Endothelial cell of umbilical vein (primary cell): Measurements from ENCODE around the gene TSPAN15. TPM values are rescaled to one million over a fixed set of nuclear protein-coding genes. Genes with fewer than 3 reads are reported as not detected.

Source experiments
- BruUV-seq: library from RNA; stranded (reverse); fragments of 400-500 nt; replicated peaks from 2 replicates; lab custom pipeline; 2021; lab: Mats Ljungman, UMichigan
- CTCF ChIA-PET: fragments of 300-600, 350-600 bp; sonication (Branson Sonifier 250); formaldehyde crosslinking; loops from one replicate; lab custom pipeline; 2021; ENCODE audit warnings: antibody characterized with exemption, inconsistent platforms; lab: Charles Lee
- POLR2A ChIA-PET: fragments of 300-600, 350-600 bp; sonication (Branson Sonifier 250); formaldehyde crosslinking; loops from one replicate; lab custom pipeline; 2021; ENCODE audit warnings: antibody characterized with exemption, inconsistent platforms; lab: Charles Lee
- DNase-seq: peaks from one replicate; pipeline ENCODE4 v3.0.0-alpha.2; 2011; ENCODE audit warnings: low read depth, low spot score
- FAIRE-seq: peaks from 2 replicates; lab custom pipeline; 2011; peaks lifted over from hg19 to GRCh38; lab: Jason Lieb, UNC
- H2AFZ ChIP-seq: 2 replicates; pipeline ENCODE4 v1.6.0; 2012; ENCODE audit warnings: low read depth, low read length, control low read depth, inconsistent platforms
- H3K27ac ChIP-seq: 2 replicates; pipeline ENCODE4 v1.5.1; 2011; ENCODE audit warnings: low read depth, mild to moderate bottlenecking, control low read depth, low read length, moderate library complexity; ENCODE audit not compliant: insufficient read depth
- H3K27me3 ChIP-seq, 2 experiments: 2 replicates each; pipeline versions ENCODE4 v1.6.0 to v1.6.1; 2011; ENCODE audit warnings: low read length in 2 of 2, mixed read lengths in 1 of 2; ENCODE audit not compliant: control insufficient read depth in 2 of 2, insufficient read depth in 2 of 2
- H3K36me3 ChIP-seq, 2 experiments: 2 replicates in 1 of 2; 3 replicates in 1 of 2; pipeline ENCODE4 v1.5.1; 2011; ENCODE audit warnings: low read length in 2 of 2, mild to moderate bottlenecking in 1 of 2, moderate library complexity in 1 of 2; ENCODE audit not compliant: control insufficient read depth in 2 of 2, insufficient read depth in 2 of 2; ENCODE audit errors: extremely low read depth in 1 of 2
- H3K4me1 ChIP-seq: 3 replicates; pipeline ENCODE4 v1.5.1; 2011; ENCODE audit warnings: mild to moderate bottlenecking, low read length; ENCODE audit not compliant: control insufficient read depth, insufficient read depth; ENCODE audit errors: extremely low read depth
- H3K4me2 ChIP-seq: 2 replicates; pipeline ENCODE4 v1.6.1; 2011; ENCODE audit warnings: low read length, control low read depth, mixed read lengths; ENCODE audit not compliant: insufficient read depth
- H3K4me3 ChIP-seq, 3 experiments: fragments of 200-600 bp in 1 of 3; sonication (generic), shearing (Covaris generic) in 1 of 3; replicated peaks in 1 of 3; 2 replicates each; pipeline ENCODE4 v1.5.1; 2011 to 2016; ENCODE audit warnings: control low read depth in 3 of 3, low read length in 3 of 3, mild to moderate bottlenecking in 2 of 3, inconsistent platforms in 1 of 3, low read depth in 1 of 3, moderate library complexity in 1 of 3; ENCODE audit not compliant: insufficient read depth in 1 of 3
- H3K79me2 ChIP-seq: 2 replicates; pipeline ENCODE4 v1.6.0; 2012; ENCODE audit warnings: low read length, inconsistent platforms; ENCODE audit not compliant: control insufficient read depth, insufficient read depth
- H3K9ac ChIP-seq: replicated peaks from 2 replicates; pipeline ENCODE3; 2011; ENCODE audit warnings: low read length, control low read depth; ENCODE audit not compliant: insufficient read depth; ENCODE audit errors: extremely low read depth
- H3K9me1 ChIP-seq: replicated peaks from 3 replicates; pipeline ENCODE4 v1.6.0; 2011; ENCODE audit warnings: mild to moderate bottlenecking, low read length; ENCODE audit not compliant: control insufficient read depth, insufficient read depth; ENCODE audit errors: extremely low read depth
- H3K9me3 ChIP-seq: replicated peaks from 2 replicates; pipeline ENCODE4 v1.5.1; 2012; ENCODE audit warnings: low read length, inconsistent platforms; ENCODE audit not compliant: control insufficient read depth, insufficient read depth
- H4K20me1 ChIP-seq: replicated peaks from 2 replicates; pipeline ENCODE3; 2011; ENCODE audit warnings: mild to moderate bottlenecking, low read length; ENCODE audit not compliant: control insufficient read depth, insufficient read depth; ENCODE audit errors: extremely low read depth
- EZH2 ChIP-seq: IDR thresholded peaks from 2 replicates; pipeline ENCODE4 v1.6.1; 2012; ENCODE audit warnings: borderline replicate concordance, low read depth, mild to moderate bottlenecking, moderate library complexity, low read length, inconsistent platforms; ENCODE audit not compliant: severe bottlenecking
- FOS ChIP-seq: IDR thresholded peaks from 2 replicates; pipeline ENCODE4 v1.6.1; 2011; ENCODE audit warnings: mild to moderate bottlenecking, low read length, moderate library complexity, borderline replicate concordance; ENCODE audit not compliant: insufficient read depth
- GATA2 ChIP-seq: IDR thresholded peaks from 2 replicates; pipeline ENCODE4 v1.7.0; 2011; ENCODE audit warnings: low read depth, mild to moderate bottlenecking, moderate library complexity, mixed read lengths, low read length; ENCODE audit not compliant: insufficient read length, insufficient read depth
- JUN ChIP-seq: IDR thresholded peaks from 2 replicates; pipeline ENCODE4 v1.6.1; 2011; ENCODE audit warnings: borderline replicate concordance, low read depth; ENCODE audit not compliant: insufficient read length, insufficient read depth
- MYC ChIP-seq: IDR thresholded peaks from one replicate; pipeline ENCODE4 v1.6.1; 2011; ENCODE audit warnings: mild to moderate bottlenecking, low read depth, low read length
- POLR2A ChIP-seq: IDR thresholded peaks from 2 replicates; pipeline ENCODE4 v1.6.1; 2012; ENCODE audit warnings: low read depth, mild to moderate bottlenecking, control low read depth, low read length
- POLR2AphosphoS5 ChIP-seq: IDR thresholded peaks from 2 replicates; pipeline ENCODE4 v1.6.1; 2012; ENCODE audit warnings: low read depth, mild to moderate bottlenecking, control low read depth, low read length, moderate library complexity; ENCODE audit not compliant: insufficient read depth
- dilution Hi-C: fragments of 300-500 bp; cut with MboI; formaldehyde crosslinking; loops from one replicate; pipeline ENCODE4 v1.15.0; 2019; ENCODE audit warnings: low sequenced_read_pairs; ENCODE audit not compliant: extremely low pct_ligation_motif_present
- intact Hi-C: fragments of 100-400 bp; cut with micrococcal nuclease; formaldehyde crosslinking; loops from one replicate; pipeline ENCODE4 v1.10.0; 2022
- polyA plus RNA-seq, 4 experiments: library from polyadenylated mRNA; depleted of rRNA in 3 of 4; stranded (reverse) in 3 of 4; unstranded in 1 of 4; fragments of >200 nt; gene quantifications; 2 replicates each; pipeline versions ENCODE4 v1.2.1 to v1.2.3, GENCODE V29; 2011 to 2012; ENCODE audit warnings: missing spikeins in 1 of 4
- total RNA-seq: library from RNA; stranded (reverse); gene quantifications from 2 replicates; pipeline ENCODE4 v1.2.3, GENCODE V29; 2021
- TF ChIP-seq, protein P1 (sequence below): IDR thresholded peaks from 2 replicates; pipeline ENCODE4 v1.6.1; 2011; ENCODE audit not compliant: insufficient read depth, insufficient read length
- TF ChIP-seq, protein P2 (sequence below), 2 donors: IDR thresholded peaks; 1 replicate in 1 of 2; 2 replicates in 1 of 2; pipeline ENCODE4 v1.5.1; 2011; ENCODE audit warnings: low read length in 2 of 2, mild to moderate bottlenecking in 2 of 2, moderate library complexity in 2 of 2, control low read depth in 1 of 2, inconsistent platforms in 1 of 2, low read depth in 1 of 2; ENCODE audit not compliant: insufficient read depth in 1 of 2; ENCODE audit errors: extremely low read depth in 1 of 2

TSPAN15 gene
- total and polyA plus RNA-seq, 2 donors (not counting 3 experiments of a cell fraction or from before 2014, with no cell fraction given) = 78.4 to 189 TPM

DNA sequence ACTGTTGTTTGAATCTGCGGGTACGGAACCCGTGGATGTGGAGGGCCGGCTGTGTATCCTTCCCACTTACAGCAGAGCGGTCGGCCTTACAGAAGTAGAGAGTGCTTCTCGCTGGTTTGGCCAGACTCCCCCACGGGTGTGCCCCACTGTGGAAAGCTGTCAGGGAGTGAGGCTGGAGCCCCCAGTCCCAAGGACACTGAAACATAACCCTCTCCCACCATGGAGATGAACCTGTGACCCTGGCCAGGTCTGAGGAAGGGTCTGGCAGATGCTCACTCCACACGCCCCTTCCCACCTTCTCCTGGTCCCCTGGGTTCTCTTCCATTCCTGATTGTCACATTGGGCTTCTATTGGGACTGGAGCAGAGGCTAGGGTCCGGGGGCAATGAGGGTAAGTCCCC, 39.6 kb downstream of the TSPAN15 start:
- no peak overlapping the region for H2AFZ ChIP-seq
- POLR2A ChIA-PET = no interaction called here
- no peak for TF ChIP-seq GATA2
- no peak for TF ChIP-seq FOS
- TF ChIP-seq EZH2 = no peak
- TF ChIP-seq, protein P1, sequence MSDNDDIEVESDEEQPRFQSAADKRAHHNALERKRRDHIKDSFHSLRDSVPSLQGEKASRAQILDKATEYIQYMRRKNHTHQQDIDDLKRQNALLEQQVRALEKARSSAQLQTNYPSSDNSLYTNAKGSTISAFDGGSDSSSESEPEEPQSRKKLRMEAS = no peak
- TF ChIP-seq MYC = no peak
- no peak for TF ChIP-seq POLR2AphosphoS5
- TF ChIP-seq POLR2A = no peak
- no peak for TF ChIP-seq JUN
- TF ChIP-seq, protein P2, sequence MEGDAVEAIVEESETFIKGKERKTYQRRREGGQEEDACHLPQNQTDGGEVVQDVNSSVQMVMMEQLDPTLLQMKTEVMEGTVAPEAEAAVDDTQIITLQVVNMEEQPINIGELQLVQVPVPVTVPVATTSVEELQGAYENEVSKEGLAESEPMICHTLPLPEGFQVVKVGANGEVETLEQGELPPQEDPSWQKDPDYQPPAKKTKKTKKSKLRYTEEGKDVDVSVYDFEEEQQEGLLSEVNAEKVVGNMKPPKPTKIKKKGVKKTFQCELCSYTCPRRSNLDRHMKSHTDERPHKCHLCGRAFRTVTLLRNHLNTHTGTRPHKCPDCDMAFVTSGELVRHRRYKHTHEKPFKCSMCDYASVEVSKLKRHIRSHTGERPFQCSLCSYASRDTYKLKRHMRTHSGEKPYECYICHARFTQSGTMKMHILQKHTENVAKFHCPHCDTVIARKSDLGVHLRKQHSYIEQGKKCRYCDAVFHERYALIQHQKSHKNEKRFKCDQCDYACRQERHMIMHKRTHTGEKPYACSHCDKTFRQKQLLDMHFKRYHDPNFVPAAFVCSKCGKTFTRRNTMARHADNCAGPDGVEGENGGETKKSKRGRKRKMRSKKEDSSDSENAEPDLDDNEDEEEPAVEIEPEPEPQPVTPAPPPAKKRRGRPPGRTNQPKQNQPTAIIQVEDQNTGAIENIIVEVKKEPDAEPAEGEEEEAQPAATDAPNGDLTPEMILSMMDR (IDR thresholded peaks at IDR 0.05; ENCODE audit: extremely low read depth in 1 of 2, insufficient read depth in 1 of 2, low read depth in 1 of 2, low read length in 2 of 2) = no peak

More for the DNA sequence above, 39.6 kb downstream of the TSPAN15 start:
- no peaks in the 10 kb centered on the region for H3K9me1 ChIP-seq
- no peak overlapping the region for H3K27ac ChIP-seq
- H3K9me3 ChIP-seq = no peaks in the 10 kb centered on the region
- DNase-seq (no peak), FAIRE-seq (no peak)
- no peaks in the 10 kb centered on the region for H3K27me3 ChIP-seq
- dilution Hi-C loops (no loop called here), intact Hi-C loops (no loop called here)
- no peak overlapping the region for H3K4me3 ChIP-seq
- no peaks in the 10 kb centered on the region for H3K4me1 ChIP-seq
- H3K4me2 ChIP-seq = no peak overlapping the region
- no peak overlapping the region for H3K9ac ChIP-seq
- H3K79me2 ChIP-seq = no peaks in the 10 kb centered on the region
- no peaks in the 10 kb centered on the region for H4K20me1 ChIP-seq
- BruUV-seq = no TSS peak
- peaks cover 0 to 4% of the 10 kb centered on the region in 2 experiments for H3K36me3 ChIP-seq
- CTCF ChIA-PET = interaction anchor here (1.0 to 3.2 kb wide), 2 partner anchors 11 to 42 kb away, joined by 3 to 11 read pairs; no protein-coding TSS in a partner anchor
